ENCODE measurements around the gene GCH1.

Gene GCH1

GRCh38 chr14:54796961-54797360 lies 105.7 kb downstream of the GCH1 start:
- DNase-seq, result no peak

- DNase-seq, result no peak
These were observed 107.8 kb downstream of the GCH1 start for GRCh38 chr14:54794796-54795195.

- DNase-seq, result no peak
These were observed 108.5 kb downstream of the GCH1 start for GRCh38 chr14:54794159-54794558.

GRCh38 chr14:54792288-54792687 lies 110.3 kb downstream of the GCH1 start:
- no peak for DNase-seq

Data from hippocampal formation (tissue), 2 donors.